Astrocyte (in vitro differentiated cells and primary cell): ENCODE measurements around the gene SAA1. TPM values are rescaled to one million over a fixed set of nuclear protein-coding genes. Genes with fewer than 3 reads are reported as not detected.

Source experiments
- DNase-seq: peaks from one replicate; pipeline ENCODE4 v3.0.0-alpha.2; 2010; ENCODE audit warnings: low read depth
- FAIRE-seq: peaks from 2 replicates; lab custom pipeline; 2011; peaks lifted over from hg19 to GRCh38; lab: Jason Lieb, UNC
- H2AFZ ChIP-seq: 2 replicates; pipeline ENCODE4 v1.6.0; 2012; ENCODE audit warnings: low read depth, low read length, inconsistent platforms
- H3K27ac ChIP-seq: 2 replicates; pipeline ENCODE4 v1.5.1; 2011; ENCODE audit warnings: low read depth, low read length, inconsistent platforms
- H3K27me3 ChIP-seq: 2 replicates; pipeline ENCODE4 v1.6.0; 2011; ENCODE audit warnings: low read length, inconsistent platforms; ENCODE audit not compliant: insufficient read depth
- H3K36me3 ChIP-seq: 2 replicates; pipeline ENCODE4 v1.5.1; 2011; ENCODE audit warnings: low read length, inconsistent platforms; ENCODE audit not compliant: insufficient read depth
- H3K4me1 ChIP-seq: 2 replicates; pipeline ENCODE4 v1.5.1; 2011; ENCODE audit warnings: low read length, inconsistent platforms; ENCODE audit not compliant: insufficient read depth
- H3K4me2 ChIP-seq: 2 replicates; pipeline ENCODE4 v1.6.0; 2012; ENCODE audit warnings: low read length, inconsistent platforms
- H3K4me3 ChIP-seq: 2 replicates; pipeline ENCODE4 v1.5.1; 2011; ENCODE audit warnings: low read depth, mild to moderate bottlenecking, low read length, inconsistent platforms; ENCODE audit not compliant: insufficient read depth
- H3K79me2 ChIP-seq: 2 replicates; pipeline ENCODE4 v1.6.0; 2012; ENCODE audit warnings: mild to moderate bottlenecking, low read length, inconsistent platforms; ENCODE audit not compliant: insufficient read depth
- H3K9ac ChIP-seq: 2 replicates; pipeline ENCODE4 v1.6.0; 2012; ENCODE audit warnings: mild to moderate bottlenecking, low read length, inconsistent platforms
- H3K9me3 ChIP-seq: 2 replicates; pipeline ENCODE4 v1.5.1; 2012; ENCODE audit warnings: low read depth, mild to moderate bottlenecking, low read length, inconsistent platforms; ENCODE audit not compliant: insufficient read depth
- H4K20me1 ChIP-seq: 2 replicates; pipeline ENCODE4 v1.6.0; 2012; ENCODE audit warnings: low read length, inconsistent platforms; ENCODE audit not compliant: insufficient read depth
- H3K27ac Mint-ChIP-seq: one replicate; pipeline ENCODE4 v1.8.0; 2021; ENCODE audit warnings: mild to moderate bottlenecking, mixed read lengths; ENCODE audit not compliant: unreplicated experiment
- H3K27me3 Mint-ChIP-seq: one replicate; pipeline ENCODE4 v1.8.0; 2021; ENCODE audit warnings: low read depth, mixed read lengths; ENCODE audit not compliant: unreplicated experiment
- H3K36me3 Mint-ChIP-seq: one replicate; pipeline ENCODE4 v1.8.0; 2021; ENCODE audit warnings: low read depth, mixed read lengths; ENCODE audit not compliant: unreplicated experiment
- H3K4me1 Mint-ChIP-seq: one replicate; pipeline ENCODE4 v1.8.0; 2021; ENCODE audit warnings: low read depth, mixed read lengths; ENCODE audit not compliant: unreplicated experiment
- H3K4me3 Mint-ChIP-seq: one replicate; pipeline ENCODE4 v1.8.0; 2021; ENCODE audit warnings: mild to moderate bottlenecking, moderate library complexity, mixed read lengths; ENCODE audit not compliant: unreplicated experiment
- H3K9me3 Mint-ChIP-seq: one replicate; pipeline ENCODE4 v1.8.0; 2021; ENCODE audit warnings: mild to moderate bottlenecking, mixed read lengths; ENCODE audit not compliant: unreplicated experiment
- CTCF ChIP-seq: IDR thresholded peaks from 2 replicates; pipeline ENCODE4 v1.5.1; 2011; ENCODE audit warnings: low read depth, mild to moderate bottlenecking, inconsistent platforms, low read length, moderate library complexity; ENCODE audit not compliant: insufficient read depth
- EZH2 ChIP-seq: IDR thresholded peaks from 2 replicates; pipeline ENCODE4 v1.6.1; 2012; ENCODE audit warnings: mild to moderate bottlenecking, low read length, inconsistent platforms; ENCODE audit not compliant: insufficient read depth
- total RNA-seq: library from RNA; stranded (reverse); gene quantifications from 2 replicates; pipeline ENCODE4 v1.2.1, GENCODE V29; 2021

The SAA1 gene
- total RNA-seq, 1 donor from 2014 or later = 0.43 TPM

GRCh38 chr11:18270102-18270501 is 4.0 kb downstream of the SAA1 start:
- Histone ChIP-seq H3K4me2 (no peak overlapping the region), H3K27ac (no peak overlapping the region), H3K4me1 (no peaks in the 10 kb centered on the region), H3K9ac (no peak overlapping the region), H4K20me1 (no peaks in the 10 kb centered on the region), H2AFZ (no peak overlapping the region), H3K4me3 (no peak overlapping the region), H3K9me3 (no peaks in the 10 kb centered on the region), H3K36me3 (no peaks in the 10 kb centered on the region), H3K79me2 (no peaks in the 10 kb centered on the region), H3K27me3 (no peaks in the 10 kb centered on the region)
- DNase-seq (no peak), FAIRE-seq (no peak)
- Mint-ChIP-seq H3K4me3 (no peak overlapping the region), H3K36me3 (peaks cover under 1% of the 10 kb centered on the region), H3K27ac (no peak overlapping the region), H3K9me3 (no peaks in the 10 kb centered on the region), H3K27me3 (peaks cover 4% of the 10 kb centered on the region), H3K4me1 (no peaks in the 10 kb centered on the region)
- no peak for TF ChIP-seq CTCF
- TF ChIP-seq EZH2 = no peak

GRCh38 chr11:18271206-18271605 is 5.1 kb downstream of the SAA1 start:
- H3K4me1 ChIP-seq = no peaks in the 10 kb centered on the region
- TF ChIP-seq EZH2 (no peak), CTCF (no peak)
- H3K27me3 Mint-ChIP-seq = peaks cover 2% of the 10 kb centered on the region
- H3K27ac ChIP-seq = no peak overlapping the region
- no peaks in the 10 kb centered on the region for H3K79me2 ChIP-seq
- H3K36me3 ChIP-seq = no peaks in the 10 kb centered on the region
- H2AFZ ChIP-seq = no peak overlapping the region
- H3K27me3 ChIP-seq = no peaks in the 10 kb centered on the region
- H3K9ac ChIP-seq = no peak overlapping the region
- FAIRE-seq (no peak), DNase-seq (no peak)
- no peaks in the 10 kb centered on the region for H3K9me3 ChIP-seq
- no peak overlapping the region for H3K4me3 ChIP-seq
- H3K36me3 Mint-ChIP-seq = peaks cover 7% of the 10 kb centered on the region
- H3K4me1 Mint-ChIP-seq = no peaks in the 10 kb centered on the region
- no peak overlapping the region for H3K4me2 ChIP-seq
- H3K27ac Mint-ChIP-seq = no peak overlapping the region
- H4K20me1 ChIP-seq = no peaks in the 10 kb centered on the region
- H3K9me3 Mint-ChIP-seq = no peaks in the 10 kb centered on the region
- H3K4me3 Mint-ChIP-seq = no peak overlapping the region

GRCh38 chr11:18277565-18278271 is 11.7 kb downstream of the SAA1 start:
- no peak for TF ChIP-seq CTCF
- DNase-seq = no peak
- FAIRE-seq = no peak
- Mint-ChIP-seq H3K9me3 (no peaks in the 10 kb centered on the region), H3K4me1 (no peaks in the 10 kb centered on the region), H3K27me3 (no peaks in the 10 kb centered on the region), H3K36me3 (peaks cover 18% of the 10 kb centered on the region), H3K27ac (no peak overlapping the region), H3K4me3 (no peak overlapping the region)
- Histone ChIP-seq H3K79me2 (no peaks in the 10 kb centered on the region), H3K27me3 (no peaks in the 10 kb centered on the region), H3K4me1 (no peaks in the 10 kb centered on the region), H4K20me1 (no peaks in the 10 kb centered on the region), H3K36me3 (peaks cover 26% of the 10 kb centered on the region), H3K9ac (no peak overlapping the region), H3K4me3 (no peak overlapping the region), H2AFZ (no peak overlapping the region), H3K9me3 (no peaks in the 10 kb centered on the region), H3K4me2 (no peak overlapping the region), H3K27ac (no peak overlapping the region)
